ENCODE results near the gene CPA5.

CPA5 gene

DNA sequence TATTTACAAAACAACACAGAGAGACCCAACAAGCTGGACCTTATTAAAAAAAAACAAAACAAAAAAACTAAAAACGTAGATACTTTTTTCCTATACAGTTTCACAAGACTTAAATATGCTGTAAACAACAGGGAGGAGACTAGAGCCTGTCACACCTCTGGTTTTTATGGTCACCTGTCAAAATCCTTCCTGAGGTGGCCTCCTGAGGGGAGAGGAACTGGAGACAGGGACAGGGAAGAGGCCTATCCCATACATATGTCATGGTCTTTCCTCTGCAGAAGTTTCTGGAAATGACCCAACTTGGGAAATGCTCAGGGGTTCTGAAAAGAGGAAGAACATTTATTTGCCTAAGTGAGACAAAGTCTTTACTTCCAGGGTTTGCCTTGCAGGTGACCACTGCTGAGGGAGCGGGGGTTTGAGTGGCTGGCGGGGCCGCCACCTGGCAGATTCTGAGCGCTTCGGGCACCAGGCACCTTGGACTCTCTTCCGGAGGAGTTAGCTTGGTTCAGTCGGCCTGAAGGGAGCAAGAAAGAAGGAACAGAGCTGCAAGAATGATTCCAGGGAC, 54.0 kb downstream of the CPA5 start:
- DNase-seq: no peak

GRCh38 chr7:130400120-130400572, 55.5 kb downstream of the CPA5 start:
- no peak for DNase-seq

DNA sequence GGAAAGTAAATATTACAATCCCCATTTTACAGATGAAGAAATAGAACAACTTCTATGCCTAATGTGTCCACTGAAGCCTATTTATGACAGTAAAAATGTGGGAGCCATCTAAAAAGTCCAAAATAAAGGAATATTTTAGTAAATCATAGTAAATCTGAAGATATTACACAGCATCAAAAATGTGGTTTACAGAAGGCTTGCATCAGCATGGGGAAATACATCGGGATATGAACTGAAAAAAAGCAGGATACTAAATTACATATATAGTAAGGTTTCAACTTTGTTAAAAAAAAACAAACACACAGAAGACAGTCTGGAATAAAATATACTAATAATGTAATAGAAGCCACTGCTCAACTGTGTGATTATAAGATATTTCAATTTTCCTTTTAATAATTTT, 56.5 kb downstream of the CPA5 start:
- no peak for DNase-seq

GRCh38 chr7:130401578-130401977, 57.0 kb downstream of the CPA5 start:
- DNase-seq: no peak

- DNase-seq: no peak
These were observed 60.4 kb downstream of the CPA5 start for GRCh38 chr7:130405003-130405402.

- no peak for DNase-seq
These were observed 64.6 kb downstream of the CPA5 start for GRCh38 chr7:130409067-130409711.

- DNase-seq: no peak
These were observed 65.1 kb downstream of the CPA5 start for GRCh38 chr7:130409712-130410072.

DNA sequence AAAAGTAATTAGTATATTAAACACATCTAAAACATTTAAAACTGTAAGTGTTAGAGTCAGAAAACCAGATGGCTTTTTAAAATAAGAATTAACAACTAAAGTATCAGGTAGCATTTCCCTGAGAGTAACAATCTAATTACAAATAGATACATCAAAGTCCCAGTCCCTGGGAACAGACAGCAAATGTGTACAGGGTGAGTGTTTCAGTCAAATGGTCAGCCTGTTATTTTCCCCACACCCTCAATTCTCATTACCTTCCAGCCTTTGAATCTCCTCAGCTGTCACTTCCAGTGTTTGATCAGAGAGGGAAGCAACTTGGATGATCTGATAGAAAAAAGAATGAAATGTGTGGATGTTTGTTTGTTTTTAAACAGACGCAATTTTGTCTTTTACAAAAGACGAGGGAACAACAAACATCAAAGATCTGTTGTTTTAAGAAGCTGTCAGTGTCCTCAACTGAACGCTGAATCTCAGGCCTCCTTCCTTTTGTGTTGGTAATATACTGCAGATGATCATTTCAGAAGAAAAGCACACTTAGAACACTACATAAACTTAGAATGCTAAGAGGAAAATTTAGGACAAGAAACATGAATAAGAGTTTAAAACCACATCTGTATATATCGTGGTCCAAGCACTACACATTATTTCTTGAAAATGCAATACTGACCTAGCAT, 66.4 kb downstream of the CPA5 start:
- no peak for DNase-seq

DNA sequence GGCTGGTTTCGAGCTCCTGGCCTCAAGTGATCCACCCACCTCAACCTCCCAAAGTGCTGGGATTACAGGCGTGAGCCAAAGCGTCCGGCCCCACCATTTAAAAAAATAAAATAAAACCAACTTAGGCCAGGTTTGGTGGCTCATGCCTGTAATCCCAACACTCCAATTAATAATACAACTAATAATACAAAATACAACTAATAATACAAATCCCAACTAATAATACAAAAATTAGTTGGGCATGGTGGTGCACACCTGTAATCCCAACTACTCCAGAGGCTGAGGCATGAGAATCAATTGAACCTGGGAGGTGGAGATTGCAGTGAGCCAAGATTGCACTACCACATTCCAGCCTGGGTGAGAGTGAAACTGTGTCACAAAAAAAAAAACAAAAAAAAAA, 68.6 kb downstream of the CPA5 start:
- no peak for DNase-seq

DNA sequence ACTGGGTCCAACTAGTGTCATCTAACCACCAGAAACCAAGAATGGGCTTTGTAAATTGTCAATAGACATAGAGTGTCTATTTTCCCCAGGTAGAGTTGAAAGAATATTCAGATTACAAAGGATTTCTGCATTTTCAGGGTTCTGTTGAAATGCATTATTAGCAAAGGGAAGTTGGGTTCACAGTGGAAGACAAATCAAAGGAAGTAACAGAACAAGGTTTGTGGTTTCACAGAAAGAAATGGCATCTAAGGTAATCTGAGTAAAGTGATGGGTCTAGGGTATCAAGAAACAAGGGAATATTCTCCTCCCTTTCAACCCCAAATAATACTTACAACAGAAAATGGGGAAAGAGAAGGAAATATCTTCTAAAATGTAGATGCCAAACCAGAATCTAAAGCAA, 70.4 kb downstream of the CPA5 start:
- DNase-seq: no peak

- DNase-seq: no peak
These were observed 72.6 kb downstream of the CPA5 start for GRCh38 chr7:130417213-130417612.

- no peak for DNase-seq
These were observed 73.7 kb downstream of the CPA5 start for GRCh38 chr7:130418306-130418705.
